ENCODE data around the gene SPACA5B. TPM values are rescaled to one million over a fixed set of nuclear protein-coding genes. Genes with fewer than 3 reads are reported as not detected.
"Not testable (repeated sequence)": the region's sequence is repeated elsewhere in the genome, so short reads cannot be mapped to it uniquely, and the experiment has no call there.

Gene SPACA5B
- total RNA-seq, 1 experiment from 2014 or later, result not detected

DNA sequence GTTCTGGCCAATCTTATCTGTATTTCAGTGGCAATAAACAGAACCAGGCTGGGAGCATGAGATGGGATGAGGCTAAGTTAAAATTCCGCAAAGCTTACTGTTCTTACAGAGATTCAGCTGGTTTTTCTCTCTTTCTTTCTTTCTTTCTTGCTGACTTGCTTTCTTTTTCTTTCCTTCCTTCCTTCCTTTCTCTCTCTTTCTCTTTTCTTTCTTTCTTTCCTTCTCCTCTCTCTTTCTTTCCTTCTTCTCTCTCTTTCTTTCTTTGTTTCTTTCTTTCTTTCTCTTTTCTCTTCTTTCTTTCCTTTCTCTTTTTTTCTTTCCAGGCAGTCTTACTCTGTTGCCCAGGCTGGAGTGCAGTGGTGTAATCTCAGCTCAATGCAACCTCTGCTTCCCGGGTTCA, 24.4 kb downstream of the SPACA5B start:
- Histone ChIP-seq H3K27me3 (ENCODE audit: control insufficient read depth, insufficient read depth, low read length) (no peaks in the 10 kb centered on the region), H3K4me3 (ENCODE audit: insufficient read depth, low read depth, low read length) (no peak overlapping the region), H3K36me3 (replicated peaks; ENCODE audit: control insufficient read depth, insufficient read depth, low read length) (no peaks in the 10 kb centered on the region)
- DNase-seq, result no peak

DNA sequence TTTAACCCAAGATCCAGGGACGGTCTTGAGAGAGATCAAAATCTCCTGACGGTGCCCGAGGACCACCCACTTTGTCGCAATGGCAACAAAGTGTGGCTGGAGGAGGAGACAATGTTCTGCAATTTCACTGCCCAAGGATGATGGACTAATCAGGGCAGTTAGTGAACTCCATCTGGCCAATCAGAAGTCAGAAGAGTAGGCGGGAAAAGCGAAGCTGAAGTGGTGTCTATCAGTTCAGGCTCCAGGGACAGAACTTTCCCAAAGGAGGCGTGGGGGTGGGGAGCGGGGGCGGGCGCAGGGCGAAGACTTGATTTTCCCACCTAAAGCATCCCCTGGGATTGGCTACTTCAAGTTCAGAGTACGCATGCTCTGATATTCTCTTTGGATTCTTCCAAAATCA, 25.6 kb downstream of the SPACA5B start:
- no peaks in the 10 kb centered on the region for H3K27me3 ChIP-seq (ENCODE audit: control insufficient read depth, insufficient read depth, low read length)
- peak; percentile 5 for DNase-seq
- H3K4me3 ChIP-seq (ENCODE audit: insufficient read depth, low read depth, low read length), result no peak overlapping the region
- H3K36me3 ChIP-seq (replicated peaks; ENCODE audit: control insufficient read depth, insufficient read depth, low read length), result no peaks in the 10 kb centered on the region

DNA sequence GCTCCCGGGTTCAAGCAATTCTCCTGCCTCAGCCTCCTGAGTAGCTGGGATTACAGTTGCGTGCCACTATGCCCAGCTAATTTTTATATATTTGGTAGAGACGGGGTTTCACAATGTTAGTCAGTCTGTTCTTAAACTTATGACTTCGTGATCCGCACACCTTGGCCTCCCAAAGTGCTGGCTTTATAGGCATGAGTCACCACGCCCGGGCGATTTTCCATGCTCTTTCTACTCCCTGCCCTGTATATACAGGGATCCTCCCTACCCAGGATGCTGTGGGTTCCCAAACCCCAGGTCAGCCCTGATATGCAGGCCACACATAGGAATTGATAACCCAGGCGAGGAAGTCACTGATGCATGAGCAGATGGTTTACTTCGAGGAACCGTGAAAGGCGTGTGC, 34.8 kb downstream of the SPACA5B start:
- Histone ChIP-seq H3K4me3 (ENCODE audit: insufficient read depth, low read depth, low read length) (no peak overlapping the region), H3K27me3 (ENCODE audit: control insufficient read depth, insufficient read depth, low read length) (no peaks in the 10 kb centered on the region), H3K36me3 (replicated peaks; ENCODE audit: control insufficient read depth, insufficient read depth, low read length) (no peaks in the 10 kb centered on the region)
- DNase-seq, result no peak

DNA sequence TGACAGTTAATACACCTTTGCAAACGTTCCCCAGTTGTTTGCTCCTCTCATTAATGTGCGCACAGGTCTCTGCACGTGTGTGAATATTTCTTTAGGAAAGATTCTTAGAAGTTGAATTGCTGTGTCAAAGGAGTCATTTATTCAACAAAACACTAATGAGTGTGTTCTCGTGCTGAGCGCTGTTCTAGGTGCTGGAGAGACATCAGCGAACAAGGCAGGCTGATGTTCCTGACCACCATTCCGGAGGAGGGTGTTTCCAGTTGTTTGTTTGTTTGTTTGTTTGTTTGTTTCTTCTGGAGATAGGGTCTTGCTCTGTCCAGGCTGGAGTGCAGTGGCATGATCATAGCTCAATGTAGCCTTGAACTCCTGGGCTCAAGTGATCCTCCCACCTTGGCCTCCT, 35.9 kb downstream of the SPACA5B start:
- not testable (repeated sequence) for DNase-seq

DNA sequence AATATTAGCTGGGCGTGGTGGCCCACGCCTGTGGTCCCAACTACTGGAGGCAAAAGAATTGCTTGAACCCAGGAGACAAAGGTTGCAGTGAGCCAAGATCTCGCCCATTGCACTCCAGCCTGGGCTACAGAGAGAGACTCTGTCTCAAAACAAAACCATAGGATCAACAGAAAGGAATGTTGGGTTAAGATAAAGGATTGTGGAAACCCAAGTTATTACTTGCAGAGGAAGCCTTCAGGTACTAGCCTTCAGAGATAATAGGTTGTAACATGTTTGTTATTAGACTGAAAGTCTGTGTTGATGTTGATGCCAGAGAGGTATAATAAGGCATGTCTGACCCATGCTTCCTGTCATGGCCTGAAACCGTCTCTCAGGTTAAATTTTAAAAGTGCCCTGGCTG, 49.3 kb downstream of the SPACA5B start:
- no peaks in the 10 kb centered on the region for H3K36me3 ChIP-seq (replicated peaks; ENCODE audit: control insufficient read depth, insufficient read depth, low read length)

More for the DNA sequence above, 35.9 kb downstream of the SPACA5B start:
- H3K27me3 ChIP-seq (ENCODE audit: control insufficient read depth, insufficient read depth, low read length); H3K4me3 ChIP-seq (ENCODE audit: insufficient read depth, low read depth, low read length); H3K36me3 ChIP-seq (replicated peaks; ENCODE audit: control insufficient read depth, insufficient read depth, low read length): not testable (repeated sequence)

DNA sequence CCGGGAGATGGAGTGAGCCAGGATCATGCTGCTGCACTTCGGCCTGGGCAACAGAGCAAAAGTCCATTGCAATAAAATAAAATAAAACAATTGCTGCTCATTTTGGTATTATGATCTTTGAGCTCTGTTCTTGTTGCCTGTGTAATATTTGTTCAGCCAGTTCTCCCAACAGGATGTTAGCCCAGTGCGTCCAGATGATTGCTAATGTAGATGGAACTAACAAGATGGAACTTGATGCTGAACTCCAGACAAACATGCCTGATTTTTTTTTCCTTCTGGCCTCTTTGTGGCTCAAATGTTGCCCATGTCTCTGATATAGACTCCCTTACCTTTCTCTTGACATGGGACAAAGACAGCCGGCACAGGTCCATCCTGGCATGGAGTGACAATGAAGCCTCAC, 50.4 kb downstream of the SPACA5B start:
- no peak for DNase-seq
- Histone ChIP-seq H3K27me3 (ENCODE audit: control insufficient read depth, insufficient read depth, low read length) (no peaks in the 10 kb centered on the region), H3K36me3 (replicated peaks; ENCODE audit: control insufficient read depth, insufficient read depth, low read length) (no peaks in the 10 kb centered on the region), H3K4me3 (ENCODE audit: insufficient read depth, low read depth, low read length) (no peak overlapping the region)

More for the DNA sequence above, 49.3 kb downstream of the SPACA5B start:
- DNase-seq, result no peak
- Histone ChIP-seq H3K27me3 (ENCODE audit: control insufficient read depth, insufficient read depth, low read length) (no peaks in the 10 kb centered on the region), H3K4me3 (ENCODE audit: insufficient read depth, low read depth, low read length) (no peak overlapping the region)

DNA sequence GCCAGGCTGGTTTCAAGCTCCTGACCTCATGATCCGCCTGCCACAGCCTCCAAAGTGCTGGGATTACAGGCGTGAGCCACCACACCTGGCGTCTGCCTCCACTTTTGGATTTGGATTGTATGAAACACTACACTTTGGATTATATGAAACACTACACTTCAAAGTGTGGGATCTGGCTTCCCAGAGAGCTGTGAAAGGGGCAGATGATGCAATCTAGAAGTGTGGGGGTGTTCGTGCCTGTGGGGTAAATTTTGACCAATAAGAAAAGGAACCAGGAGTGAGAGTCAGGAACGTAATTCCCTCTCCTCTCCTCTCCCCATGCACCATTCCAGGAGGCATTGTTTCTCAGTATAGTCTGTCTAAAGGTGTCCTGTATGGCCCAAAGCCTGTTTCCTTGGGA, 51.5 kb downstream of the SPACA5B start:
- not testable (repeated sequence) for H3K4me3 ChIP-seq (ENCODE audit: insufficient read depth, low read depth, low read length); H3K27me3 ChIP-seq (ENCODE audit: control insufficient read depth, insufficient read depth, low read length); DNase-seq; H3K36me3 ChIP-seq (replicated peaks; ENCODE audit: control insufficient read depth, insufficient read depth, low read length)

Other genes starting within 250 kb of the SPACA5B start
- gene ZNF182, start 126.6 kb upstream of the SPACA5B start, total RNA-seq (2014; rRNA removed; shearing (Covaris generic)), result 3.5 and 9.1 TPM in 2 replicates
- gene SPACA5, start 123.6 kb upstream of the SPACA5B start, total RNA-seq (2014; rRNA removed; shearing (Covaris generic)), result not detected in 2 replicates
- 1.0 and 1.4 TPM in 2 replicates for gene ZNF630, start 59.0 kb upstream of the SPACA5B start, total RNA-seq (2014; rRNA removed; shearing (Covaris generic))
- gene SSX5, start 66.2 kb downstream of the SPACA5B start, total RNA-seq (2014; rRNA removed; shearing (Covaris generic)), result not detected in 2 replicates
- gene SSX1, start 124.8 kb downstream of the SPACA5B start, total RNA-seq (2014; rRNA removed; shearing (Covaris generic)), result 0.14 and 0.18 TPM in 2 replicates
- gene SSX3, start 226.1 kb downstream of the SPACA5B start, total RNA-seq (2014; rRNA removed; shearing (Covaris generic)), result not detected in 2 replicates